HepG2 (cell line): ENCODE data around the gene BBC3. TPM values are rescaled to one million over a fixed set of nuclear protein-coding genes. Genes with fewer than 3 reads are reported as not detected.
A peak's percentile ranks its signal among the peaks of the same experiment; 100 is the strongest.

Experiments
- ATF4 ChIP-seq, 2 experiments: fragments of 450-650 bp in 1 of 2; sonication (generic) in 1 of 2; formaldehyde crosslinking; IDR thresholded peaks; 2 replicates each; pipeline versions ENCODE4 v1.5.0 to v1.8.0; 2020 to 2022; ENCODE audit warnings: mild to moderate bottlenecking in 1 of 2, missing genetic modification reagents in 1 of 2
- ATM ChIP-seq: fragments of 450-650 bp; IDR thresholded peaks from 2 replicates; pipeline ENCODE4 v1.7.1; 2017; ENCODE audit warnings: mild to moderate bottlenecking, borderline replicate concordance
- DRAP1 ChIP-seq: IDR thresholded peaks from 2 replicates; pipeline ENCODE4 v1.6.1; 2016; ENCODE audit warnings: missing genetic modification reagents, missing compliant biosample characterization
- ERF ChIP-seq: IDR thresholded peaks from 2 replicates; pipeline ENCODE4 v1.6.1; 2018; ENCODE audit warnings: missing biosample characterization, missing genetic modification reagents
- FOSL2 ChIP-seq: sonication (generic); formaldehyde crosslinking; IDR thresholded peaks from 2 replicates; pipeline ENCODE4 v1.4.0; 2020; ENCODE audit warnings: missing genetic modification reagents
- FOXP4 ChIP-seq: sonication (generic); formaldehyde crosslinking; IDR thresholded peaks from 2 replicates; pipeline ENCODE4 v1.4.0; 2020; ENCODE audit warnings: missing genetic modification reagents
- HOXD1 ChIP-seq: sonication (generic); formaldehyde crosslinking; IDR thresholded peaks from 2 replicates; pipeline ENCODE4 v1.5.0; 2020; ENCODE audit warnings: missing genetic modification reagents
- KDM2A ChIP-seq: sonication (generic); formaldehyde crosslinking; IDR thresholded peaks from 2 replicates; pipeline ENCODE4 v1.4.0; 2020; ENCODE audit warnings: low read depth, missing genetic modification reagents, borderline replicate concordance
- KLF9 ChIP-seq: IDR thresholded peaks from 2 replicates; pipeline ENCODE4 v1.6.1; 2016; ENCODE audit warnings: low read depth
- NR2F6 ChIP-seq, 2 experiments: IDR thresholded peaks; 2 replicates each; pipeline ENCODE4 v1.6.1; 2016; ENCODE audit warnings: antibody characterized with exemption in 1 of 2, mild to moderate bottlenecking in 1 of 2
- SRSF1 ChIP-seq: fragments of 200-400 bp; formaldehyde crosslinking; optimal IDR thresholded peaks from 2 replicates; pipeline ENCODE3; 2017; ENCODE audit warnings: mild to moderate bottlenecking, low read depth, low read length, moderate library complexity
- TAF1 ChIP-seq: sonication (generic); formaldehyde crosslinking; IDR thresholded peaks from 2 replicates; pipeline ENCODE4 v1.4.0; 2020; ENCODE audit warnings: missing genetic modification reagents
- TFDP1 ChIP-seq: IDR thresholded peaks from 2 replicates; pipeline ENCODE4 v1.6.1; 2016; ENCODE audit warnings: missing compliant biosample characterization, missing genetic modification reagents, borderline replicate concordance
- ZFX ChIP-seq: sonication (generic); formaldehyde crosslinking; IDR thresholded peaks from 2 replicates; pipeline ENCODE4 v1.4.0; 2020; ENCODE audit warnings: mild to moderate bottlenecking, low read depth, missing genetic modification reagents, moderate library complexity
- ZFY ChIP-seq: sonication (generic); formaldehyde crosslinking; IDR thresholded peaks from 2 replicates; pipeline ENCODE4 v1.4.0; 2020; ENCODE audit warnings: missing genetic modification reagents
- ZNF274 ChIP-seq: sonication (generic); formaldehyde crosslinking; IDR thresholded peaks from 2 replicates; pipeline ENCODE4 v1.5.1; 2020; ENCODE audit warnings: mild to moderate bottlenecking, missing genetic modification reagents
- ZNF776 ChIP-seq: sonication (generic); formaldehyde crosslinking; IDR thresholded peaks from 2 replicates; pipeline ENCODE4 v1.4.0; 2020; ENCODE audit warnings: mild to moderate bottlenecking, missing genetic modification reagents
- polyA plus RNA-seq, 8 experiments: library from polyadenylated mRNA; depleted of rRNA in 3 of 8; stranded (reverse) in 7 of 8; unstranded in 1 of 8; fragments of >200 nt; fragmentation: Illumina TruSeq in 4 of 8; extraction: Trizol in 4 of 8; gene quantifications; 2 replicates each; pipeline versions ENCODE4 v1.2.1 to v1.2.3, GENCODE V29; 2011 to 2016; ENCODE audit warnings: low read depth in 4 of 8, missing spikeins in 1 of 8, mixed read lengths in 1 of 8; ENCODE audit not compliant: insufficient read depth in 1 of 8
- total RNA-seq, 5 experiments: library from RNA; depleted of rRNA; stranded (reverse); fragments of >200 nt; fragmentation: Illumina TruSeq; extraction: Trizol; gene quantifications; 2 replicates each; pipeline ENCODE4 v1.2.3, GENCODE V29; 2016; ENCODE audit warnings: low read depth in 1 of 5

BBC3 gene
- total and polyA plus RNA-seq, 2 of the 13 experiments (the other 11 are each of a cell fraction or from before 2014, with no cell fraction given): 6.1 to 8.8 TPM

- TF ChIP-seq TFDP1 (CRISPR knock-in tag): peak; percentile 43; the same call in 1 of the 2 replicates
- no peak for TF ChIP-seq ATF4 (CRISPR knock-in tag; IDR thresholded peaks at IDR 0.05)
- TF ChIP-seq DRAP1 (CRISPR knock-in tag): peak; percentile 44; the same call in 1 of the 2 replicates
- TF ChIP-seq ZNF776 (CRISPR knock-in tag): 0 out of 2 replicates have a peak, but pooled peaks have one; percentile 17
- no peak for TF ChIP-seq ERF (CRISPR knock-in tag)
- TF ChIP-seq ATM: no peak
- TF ChIP-seq HOXD1 (CRISPR knock-in tag): peak; percentile 68; the same call in 1 of the 2 replicates
- peak; percentile 75 for TF ChIP-seq ZFX (CRISPR knock-in tag)
- peak; percentile 42; the same call in 1 of the 2 replicates for TF ChIP-seq FOSL2 (CRISPR knock-in tag)
- no peak for TF ChIP-seq SRSF1
- peak; percentile 33; the same call in 1 of the 2 replicates for TF ChIP-seq FOXP4 (CRISPR knock-in tag)
- TF ChIP-seq TAF1 (CRISPR knock-in tag): peak; percentile 64; the same call in 1 of the 2 replicates
- TF ChIP-seq KLF9 (CRISPR knock-in tag): peak; percentile 42; the same call in 1 of the 2 replicates
- no peak for TF ChIP-seq NR2F6 (IDR thresholded peaks at IDR 0.05)
- TF ChIP-seq NR2F6 (CRISPR knock-in tag; IDR thresholded peaks at IDR 0.05): peak; percentile 47; the same call in 1 of the 2 replicates
- peak; percentile 77 for TF ChIP-seq ZFY
- peak; percentile 41; the same call in 1 of the 2 replicates for TF ChIP-seq ZNF274
- TF ChIP-seq KDM2A (CRISPR knock-in tag): peak; percentile 47; the same call in 1 of the 2 replicates
Observed at GRCh38 chr19:47228168-47228936, 2.6 kb downstream of the BBC3 start (continued).
